Fibroblast of pulmonary artery (primary cell): ENCODE data around the gene ANTXR1.

Experiments used
- DNase-seq: peaks from one replicate; pipeline ENCODE4 v3.0.0-alpha.2; 2010; ENCODE audit warnings: low read depth
- H3K4me3 ChIP-seq: replicated peaks from 2 replicates; pipeline ENCODE4 v1.5.1; 2011; ENCODE audit warnings: low read depth, mild to moderate bottlenecking, control low read depth, low read length, moderate library complexity
- TF ChIP-seq, protein P1 (sequence below): IDR thresholded peaks from 2 replicates; pipeline ENCODE4 v1.5.1; 2011; ENCODE audit warnings: mild to moderate bottlenecking, control low read depth, low read length, inconsistent platforms; ENCODE audit errors: missing control alignments

The ANTXR1 gene

DNA sequence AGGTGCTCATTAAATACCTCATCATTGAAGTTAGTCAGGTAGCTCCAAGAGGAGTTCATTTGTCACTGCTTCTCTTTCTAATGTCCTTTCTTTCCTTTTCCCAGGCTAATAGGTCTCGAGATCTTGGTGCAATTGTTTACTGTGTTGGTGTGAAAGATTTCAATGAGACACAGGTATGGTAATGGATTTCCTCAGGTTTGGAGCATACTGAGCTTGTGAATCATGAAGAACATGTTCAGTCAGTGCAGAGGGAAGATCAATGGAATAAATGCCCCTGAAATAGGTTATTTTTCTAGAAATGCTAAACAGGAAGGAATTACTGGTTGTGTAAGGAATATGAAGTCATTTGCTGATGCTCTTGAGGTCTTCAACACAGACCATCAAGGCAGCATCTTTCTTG lies 62.5 kb downstream of the ANTXR1 start:
- no peak overlapping the region for H3K4me3 ChIP-seq
- TF ChIP-seq, protein P1, sequence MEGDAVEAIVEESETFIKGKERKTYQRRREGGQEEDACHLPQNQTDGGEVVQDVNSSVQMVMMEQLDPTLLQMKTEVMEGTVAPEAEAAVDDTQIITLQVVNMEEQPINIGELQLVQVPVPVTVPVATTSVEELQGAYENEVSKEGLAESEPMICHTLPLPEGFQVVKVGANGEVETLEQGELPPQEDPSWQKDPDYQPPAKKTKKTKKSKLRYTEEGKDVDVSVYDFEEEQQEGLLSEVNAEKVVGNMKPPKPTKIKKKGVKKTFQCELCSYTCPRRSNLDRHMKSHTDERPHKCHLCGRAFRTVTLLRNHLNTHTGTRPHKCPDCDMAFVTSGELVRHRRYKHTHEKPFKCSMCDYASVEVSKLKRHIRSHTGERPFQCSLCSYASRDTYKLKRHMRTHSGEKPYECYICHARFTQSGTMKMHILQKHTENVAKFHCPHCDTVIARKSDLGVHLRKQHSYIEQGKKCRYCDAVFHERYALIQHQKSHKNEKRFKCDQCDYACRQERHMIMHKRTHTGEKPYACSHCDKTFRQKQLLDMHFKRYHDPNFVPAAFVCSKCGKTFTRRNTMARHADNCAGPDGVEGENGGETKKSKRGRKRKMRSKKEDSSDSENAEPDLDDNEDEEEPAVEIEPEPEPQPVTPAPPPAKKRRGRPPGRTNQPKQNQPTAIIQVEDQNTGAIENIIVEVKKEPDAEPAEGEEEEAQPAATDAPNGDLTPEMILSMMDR = no peak
- no peak for DNase-seq

DNA sequence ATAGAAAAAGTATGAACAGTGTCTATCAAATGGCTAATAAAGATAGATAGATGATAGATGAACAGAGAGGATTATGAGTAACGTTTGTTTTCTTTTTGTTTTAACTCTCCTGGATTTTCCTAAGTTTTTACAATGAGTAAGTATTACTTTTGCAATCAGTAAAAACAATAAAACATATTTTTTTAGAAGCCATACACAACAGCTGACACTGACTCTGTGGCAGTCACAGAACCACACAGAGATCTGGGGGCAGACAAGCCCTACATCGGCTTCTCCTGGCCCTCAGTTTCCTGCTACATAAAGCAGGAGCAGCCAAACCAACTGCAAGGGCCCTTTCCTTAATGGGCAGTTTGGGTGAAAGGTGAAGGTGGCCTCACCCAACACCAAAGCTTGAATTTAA lies 63.6 kb downstream of the ANTXR1 start:
- TF ChIP-seq, protein P1 = no peak
- no peak overlapping the region for H3K4me3 ChIP-seq
- no peak for DNase-seq

DNA sequence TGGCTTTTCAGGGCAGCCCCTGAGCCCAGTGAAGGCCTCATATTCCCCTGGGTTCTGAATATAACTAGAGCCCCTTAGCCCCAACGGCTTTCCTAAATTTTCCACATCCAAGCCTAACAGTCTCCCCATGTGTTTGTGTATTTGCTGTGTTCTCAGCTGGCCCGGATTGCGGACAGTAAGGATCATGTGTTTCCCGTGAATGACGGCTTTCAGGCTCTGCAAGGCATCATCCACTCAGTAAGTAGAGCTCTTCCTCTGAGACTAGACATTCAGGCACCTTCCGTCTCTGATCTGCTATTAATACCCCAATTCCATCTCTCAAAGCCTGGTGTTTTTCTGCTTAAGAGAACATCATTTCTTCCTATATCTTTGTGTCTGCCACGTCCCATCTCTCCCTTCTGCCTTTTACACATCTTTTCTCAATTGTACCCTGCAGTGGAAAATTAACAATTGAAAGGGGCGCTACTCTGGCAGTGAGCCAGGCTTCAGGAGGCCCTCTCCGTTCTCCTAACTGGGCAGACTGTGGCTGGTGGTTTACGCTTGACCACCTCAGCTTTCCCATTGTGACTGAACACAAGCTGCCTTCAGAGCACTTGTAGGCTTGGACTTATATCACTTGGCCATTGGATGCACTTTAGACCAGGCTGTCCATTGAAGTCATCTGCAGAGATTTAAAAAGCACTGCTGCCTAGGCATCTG lies 64.4 kb downstream of the ANTXR1 start:
- H3K4me3 ChIP-seq = no peak overlapping the region
- TF ChIP-seq, protein P1 = no peak
- DNase-seq = no peak

DNA sequence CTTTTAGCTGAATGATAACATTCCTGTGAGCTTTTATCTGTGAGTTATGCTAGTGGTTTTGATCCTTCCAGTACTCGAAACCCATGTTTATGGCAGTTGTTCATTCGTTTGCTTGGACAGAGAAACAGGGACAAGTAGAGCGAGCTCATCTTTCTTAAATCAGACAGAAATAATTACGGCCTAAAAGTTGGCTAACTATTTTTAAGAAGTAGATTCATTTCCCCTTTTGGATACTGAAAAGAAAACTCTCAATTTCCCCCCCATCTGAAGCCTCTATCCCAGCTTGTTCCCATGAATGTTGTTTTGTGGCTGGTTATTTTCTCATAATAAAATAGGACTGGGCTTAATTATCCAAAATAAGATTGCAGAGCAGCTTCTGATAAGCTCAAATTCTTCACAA lies 67.1 kb downstream of the ANTXR1 start:
- no peak overlapping the region for H3K4me3 ChIP-seq
- DNase-seq = no peak
- TF ChIP-seq, protein P1 = no peak

DNA sequence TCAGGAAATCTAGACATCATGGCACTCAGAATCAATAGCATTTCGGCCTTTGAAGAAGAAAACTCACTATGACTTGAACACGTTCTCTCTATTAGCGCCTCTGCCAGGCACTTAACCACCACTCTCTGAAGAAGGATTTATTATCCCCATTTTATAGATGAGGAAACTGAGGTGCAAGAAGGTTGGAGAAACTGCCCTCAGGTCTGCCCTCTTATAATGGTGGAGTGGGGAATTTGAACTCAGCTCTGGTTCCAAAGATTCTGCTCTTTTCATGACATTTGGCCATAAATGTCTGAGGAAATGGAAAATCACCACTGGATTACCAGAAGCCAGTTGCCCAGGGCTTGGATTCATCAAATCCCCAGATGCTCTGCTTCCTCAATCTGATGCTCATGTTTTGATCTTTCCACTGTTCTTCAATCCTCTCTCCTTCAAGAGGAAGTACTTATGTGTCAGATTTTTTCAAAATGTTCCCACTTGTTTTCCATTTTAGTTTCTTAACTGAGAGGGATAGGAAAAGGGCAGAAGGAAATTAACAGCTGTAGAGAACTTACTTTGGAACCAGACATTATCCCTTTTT lies 68.1 kb downstream of the ANTXR1 start:
- no peak overlapping the region for H3K4me3 ChIP-seq
- DNase-seq = no peak
- TF ChIP-seq, protein P1 = no peak

DNA sequence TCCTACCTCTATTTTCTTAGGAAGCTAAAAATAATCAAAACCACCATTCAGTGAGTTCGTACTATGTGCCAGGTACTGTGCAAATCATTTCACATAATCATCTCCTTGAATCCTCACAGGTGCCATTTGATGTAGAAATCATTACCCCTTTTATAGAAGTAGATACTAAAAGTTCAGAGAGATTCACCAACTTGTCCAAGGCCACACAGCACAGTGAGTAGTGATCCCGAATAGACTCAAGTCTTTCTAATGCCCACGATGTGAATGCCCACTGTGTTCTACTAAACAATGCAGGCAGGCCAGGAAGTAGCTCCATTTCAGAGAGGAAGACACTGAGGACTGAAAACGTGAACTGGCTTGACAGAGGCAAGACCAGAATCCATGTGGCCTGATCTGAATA lies 68.8 kb downstream of the ANTXR1 start:
- no peak overlapping the region for H3K4me3 ChIP-seq

More for the DNA sequence above, 68.8 kb downstream of the ANTXR1 start:
- TF ChIP-seq, protein P1 = no peak
- no peak for DNase-seq
